Measurements from ENCODE around the gene PIGN. TPM values are rescaled to one million over a fixed set of nuclear protein-coding genes. Genes with fewer than 3 reads are reported as not detected.

Gene PIGN
- total and polyA plus RNA-seq, 2 donors (not counting 1 experiment from before 2014, with no cell fraction given): 2.7 to 37.3 TPM

DNA sequence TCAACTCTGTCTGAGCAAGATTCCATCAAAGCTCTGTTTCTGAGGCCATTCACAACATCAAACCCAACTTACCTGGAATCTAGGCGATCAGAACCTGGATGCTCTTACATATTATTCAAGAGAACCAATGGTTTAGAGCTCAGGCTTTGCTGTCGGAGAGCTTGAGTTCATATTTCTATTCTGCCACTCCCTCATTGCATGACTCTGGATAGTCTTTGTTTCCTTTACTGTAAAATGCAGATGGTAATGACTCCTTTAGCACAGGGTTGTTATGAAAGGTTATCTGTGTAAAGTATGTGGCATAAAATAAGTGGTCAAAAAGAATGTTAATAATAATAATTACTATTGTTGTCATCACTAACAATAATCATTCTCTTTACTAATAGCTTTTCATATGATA, 12.8 kb upstream of the PIGN start:
- H3K4me1 Mint-ChIP-seq: peaks cover 42% of the 10 kb centered on the region
- no peak overlapping the region for H3K4me3 Mint-ChIP-seq
- 100% methylated on average over 1 of the region's 2 CpGs for WGBS (ENCODE audit: insufficient coverage)

DNA sequence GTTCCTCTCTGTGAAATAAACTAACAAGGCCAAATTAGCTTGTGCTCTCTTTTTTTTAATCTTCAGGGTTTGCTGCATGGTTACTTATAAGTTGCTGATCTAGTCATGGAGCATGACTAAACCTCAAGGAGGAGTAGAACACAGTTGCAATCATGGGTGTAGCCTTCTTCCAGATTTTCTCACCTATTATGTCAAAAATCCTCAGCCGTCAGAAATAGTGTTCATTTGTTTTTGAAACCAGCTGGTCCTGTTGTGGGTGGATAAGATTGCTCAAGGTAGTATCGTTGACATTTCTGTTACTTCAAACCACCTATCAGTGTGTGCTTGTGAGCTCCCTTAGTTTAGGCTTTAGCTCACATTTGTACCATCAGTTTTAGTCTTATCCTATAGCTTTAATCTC, 11.4 kb upstream of the PIGN start:
- Histone ChIP-seq H3K9ac (ENCODE audit: low read length) (no peak overlapping the region), H3K27ac (ENCODE audit: low read length in 2 of 2) (no peak overlapping the region), H2AFZ (ENCODE audit: insufficient read depth, low read depth, low read length, poor library complexity, severe bottlenecking) (no peak overlapping the region), H4K20me1 (ENCODE audit: control insufficient read depth, insufficient read depth, low read length, poor library complexity, severe bottlenecking) (peaks cover 76% of the 10 kb centered on the region), H3K79me2 (ENCODE audit: control insufficient read depth, insufficient read depth, low read length) (peaks cover 97% of the 10 kb centered on the region), H3K4me3 (ENCODE audit: control extremely low read depth in 1 of 5, extremely low read depth in 1 of 5, insufficient read depth in 1 of 5, low read depth in 2 of 5, low read length in 4 of 5) (no peak overlapping the region), H3K27me3 (replicated peaks in 1 of 4; ENCODE audit: control extremely low read depth in 1 of 4, control insufficient read depth in 3 of 4, insufficient read depth in 4 of 4, low read length in 3 of 4) (no peaks in the 10 kb centered on the region), H3K9me3 (ENCODE audit: control extremely low read depth in 1 of 3, control insufficient read depth in 2 of 3, insufficient read depth in 1 of 3, low read length in 2 of 3) (no peaks in the 10 kb centered on the region), H3K36me3 (replicated peaks in 1 of 2; ENCODE audit: control extremely low read depth in 1 of 2, control insufficient read depth in 1 of 2, extremely low read depth in 1 of 2, insufficient read depth in 2 of 2, low read length in 1 of 2) (no peaks in the 10 kb centered on the region), H3K4me2 (replicated peaks; ENCODE audit: low read depth, low read length, poor library complexity, severe bottlenecking) (no peak overlapping the region), H3K4me1 (ENCODE audit: control insufficient read depth in 2 of 2, insufficient read depth in 2 of 2, low read length in 2 of 2) (peaks cover 0 to 4% of the 10 kb centered on the region in 2 donors)
- intact Hi-C loops (cut with micrococcal nuclease): loop anchor here (5.0 kb wide), 1 partner anchor 39 kb away; no protein-coding TSS in a partner anchor
- CTCF ChIA-PET: no interaction called here
- POLR2A ChIA-PET: no interaction called here
- WGBS (ENCODE audit: insufficient coverage): no CpG with 5 or more reads among the region's 2 CpGs
- Mint-ChIP-seq H3K4me1 (peaks cover 52% of the 10 kb centered on the region), H3K27ac (no peak overlapping the region), H3K9me3 (ENCODE audit: insufficient read depth) (no peaks in the 10 kb centered on the region), H3K27me3 (no peaks in the 10 kb centered on the region), H3K4me3 (no peak overlapping the region)
- DNase-seq (no peak), ATAC-seq (ENCODE audit: low read depth) (no peak)
- no peak for TF ChIP-seq EZH2 (IDR thresholded peaks at IDR 0.05; ENCODE audit: borderline replicate concordance, insufficient read depth, low read depth, low read length, poor library complexity, severe bottlenecking)
- TF ChIP-seq, protein P1, sequence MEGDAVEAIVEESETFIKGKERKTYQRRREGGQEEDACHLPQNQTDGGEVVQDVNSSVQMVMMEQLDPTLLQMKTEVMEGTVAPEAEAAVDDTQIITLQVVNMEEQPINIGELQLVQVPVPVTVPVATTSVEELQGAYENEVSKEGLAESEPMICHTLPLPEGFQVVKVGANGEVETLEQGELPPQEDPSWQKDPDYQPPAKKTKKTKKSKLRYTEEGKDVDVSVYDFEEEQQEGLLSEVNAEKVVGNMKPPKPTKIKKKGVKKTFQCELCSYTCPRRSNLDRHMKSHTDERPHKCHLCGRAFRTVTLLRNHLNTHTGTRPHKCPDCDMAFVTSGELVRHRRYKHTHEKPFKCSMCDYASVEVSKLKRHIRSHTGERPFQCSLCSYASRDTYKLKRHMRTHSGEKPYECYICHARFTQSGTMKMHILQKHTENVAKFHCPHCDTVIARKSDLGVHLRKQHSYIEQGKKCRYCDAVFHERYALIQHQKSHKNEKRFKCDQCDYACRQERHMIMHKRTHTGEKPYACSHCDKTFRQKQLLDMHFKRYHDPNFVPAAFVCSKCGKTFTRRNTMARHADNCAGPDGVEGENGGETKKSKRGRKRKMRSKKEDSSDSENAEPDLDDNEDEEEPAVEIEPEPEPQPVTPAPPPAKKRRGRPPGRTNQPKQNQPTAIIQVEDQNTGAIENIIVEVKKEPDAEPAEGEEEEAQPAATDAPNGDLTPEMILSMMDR (IDR thresholded peaks at IDR 0.05): no peak

More for the DNA sequence above, 12.8 kb upstream of the PIGN start:
- Mint-ChIP-seq H3K27me3 (no peaks in the 10 kb centered on the region), H3K27ac (no peak overlapping the region), H3K9me3 (ENCODE audit: insufficient read depth) (no peaks in the 10 kb centered on the region)
- CTCF ChIA-PET: interaction anchor here (0.8 to 2.7 kb wide), 3 partner anchors 12 to 50 kb away, joined by 3 to 12 read pairs (median 4); partner anchors contain the start of genes PIGN and RELCH
- TF ChIP-seq, protein P1 (IDR thresholded peaks at IDR 0.05): no peak
- no peak for TF ChIP-seq EZH2 (IDR thresholded peaks at IDR 0.05; ENCODE audit: borderline replicate concordance, insufficient read depth, low read depth, low read length, poor library complexity, severe bottlenecking)
- Histone ChIP-seq H3K9ac (ENCODE audit: low read length) (no peak overlapping the region), H3K9me3 (ENCODE audit: control extremely low read depth in 1 of 3, control insufficient read depth in 2 of 3, insufficient read depth in 1 of 3, low read length in 2 of 3) (no peaks in the 10 kb centered on the region), H3K79me2 (ENCODE audit: control insufficient read depth, insufficient read depth, low read length) (peaks cover 94% of the 10 kb centered on the region), H3K4me3 (ENCODE audit: control extremely low read depth in 1 of 5, extremely low read depth in 1 of 5, insufficient read depth in 1 of 5, low read depth in 2 of 5, low read length in 4 of 5) (no peak overlapping the region), H3K27ac (ENCODE audit: low read length in 2 of 2) (no peak overlapping the region), H3K4me2 (replicated peaks; ENCODE audit: low read depth, low read length, poor library complexity, severe bottlenecking) (no peak overlapping the region), H2AFZ (ENCODE audit: insufficient read depth, low read depth, low read length, poor library complexity, severe bottlenecking) (no peak overlapping the region), H3K36me3 (replicated peaks in 1 of 2; ENCODE audit: control extremely low read depth in 1 of 2, control insufficient read depth in 1 of 2, extremely low read depth in 1 of 2, insufficient read depth in 2 of 2, low read length in 1 of 2) (no peaks in the 10 kb centered on the region), H4K20me1 (ENCODE audit: control insufficient read depth, insufficient read depth, low read length, poor library complexity, severe bottlenecking) (peaks cover 73% of the 10 kb centered on the region), H3K27me3 (replicated peaks in 1 of 4; ENCODE audit: control extremely low read depth in 1 of 4, control insufficient read depth in 3 of 4, insufficient read depth in 4 of 4, low read length in 3 of 4) (no peaks in the 10 kb centered on the region), H3K4me1 (ENCODE audit: control insufficient read depth in 2 of 2, insufficient read depth in 2 of 2, low read length in 2 of 2) (peaks cover 0 to 4% of the 10 kb centered on the region in 2 donors)
- ATAC-seq (ENCODE audit: low read depth) (no peak), DNase-seq (no peak)
- intact Hi-C loops (cut with micrococcal nuclease): loop anchor here (5.0 kb wide), 1 partner anchor 38 kb away; no protein-coding TSS in a partner anchor
- POLR2A ChIA-PET: no interaction called here

All from B cell (primary cell).